GM19324 (cell line): Measurements from ENCODE around the gene IGF2.

Source experiments
- ATAC-seq: cut with Tn5 transposase; IDR thresholded peaks from one replicate; pipeline ENCODE4 v1.9.1; 2021; ENCODE audit warnings: mild to moderate bottlenecking, moderate library complexity; ENCODE audit not compliant: unreplicated experiment, low FRiP score

IGF2 gene

GRCh38 chr11:2107521-2107920, 31.7 kb downstream of the IGF2 start:
- ATAC-seq = no peak

- no peak for ATAC-seq
These were observed 32.5 kb downstream of the IGF2 start for GRCh38 chr11:2106583-2107209.

DNA sequence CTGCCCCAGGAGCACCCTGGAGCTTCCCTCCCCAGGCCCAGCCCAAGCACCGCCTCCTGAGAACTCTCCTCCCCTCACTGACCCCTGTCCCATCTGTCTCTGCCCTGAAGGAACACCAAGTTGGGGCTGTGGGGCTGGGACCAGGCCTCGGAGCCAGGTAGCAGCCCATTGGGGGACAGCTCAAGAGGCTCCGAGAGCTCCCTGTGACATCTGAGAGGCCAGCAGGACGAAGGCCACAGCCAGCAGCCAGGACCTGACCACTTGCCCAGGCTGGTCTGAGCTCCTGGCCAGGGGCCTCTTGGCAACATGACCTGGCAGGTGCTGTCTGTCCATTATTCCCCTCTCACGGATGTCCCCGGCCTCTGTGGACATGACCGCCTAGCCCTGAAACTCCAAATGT, 33.7 kb downstream of the IGF2 start:
- no peak for ATAC-seq

DNA sequence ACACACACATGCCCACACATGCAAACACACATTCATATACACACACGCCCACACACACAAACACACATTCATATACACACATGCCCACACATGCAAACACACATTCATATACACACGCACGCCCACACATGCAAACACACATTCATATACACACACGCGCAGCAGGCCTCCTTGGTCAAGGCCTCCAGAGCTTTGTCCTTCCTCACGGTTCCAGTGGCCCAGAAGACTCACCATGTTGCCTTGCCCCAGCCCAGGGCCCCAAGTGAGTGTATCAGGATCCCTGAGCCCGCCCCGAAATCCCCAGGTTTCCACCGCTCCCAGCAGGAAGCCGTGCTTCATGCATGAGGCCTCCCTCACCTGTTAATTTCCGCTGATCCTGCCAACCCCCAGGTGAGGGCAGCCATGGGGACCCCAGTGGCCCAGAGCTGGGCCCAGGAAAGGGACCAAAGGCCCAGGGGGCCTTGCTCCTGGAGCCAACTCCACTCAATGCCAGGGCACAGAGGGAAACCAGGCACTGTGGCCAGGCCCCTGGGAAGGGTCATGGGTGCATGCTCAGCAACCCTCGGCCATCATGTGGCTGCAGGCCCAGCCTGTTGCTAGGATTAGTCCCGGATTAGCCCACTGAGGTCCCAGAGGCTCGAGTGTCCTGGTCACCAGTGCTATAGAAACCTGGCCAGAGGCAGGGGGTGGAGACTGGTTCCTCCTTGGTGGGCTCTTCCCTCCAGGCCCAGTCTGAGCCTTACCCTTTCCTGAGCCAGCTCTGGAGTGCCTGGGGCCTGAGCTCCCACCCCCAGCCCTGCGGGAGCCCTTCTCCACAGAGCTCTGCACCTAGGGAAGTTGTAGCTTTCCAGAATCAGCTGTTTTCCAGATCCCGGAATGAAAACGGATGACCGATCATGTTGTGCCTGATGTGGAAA, 34.4 kb downstream of the IGF2 start:
- no peak for ATAC-seq

DNA sequence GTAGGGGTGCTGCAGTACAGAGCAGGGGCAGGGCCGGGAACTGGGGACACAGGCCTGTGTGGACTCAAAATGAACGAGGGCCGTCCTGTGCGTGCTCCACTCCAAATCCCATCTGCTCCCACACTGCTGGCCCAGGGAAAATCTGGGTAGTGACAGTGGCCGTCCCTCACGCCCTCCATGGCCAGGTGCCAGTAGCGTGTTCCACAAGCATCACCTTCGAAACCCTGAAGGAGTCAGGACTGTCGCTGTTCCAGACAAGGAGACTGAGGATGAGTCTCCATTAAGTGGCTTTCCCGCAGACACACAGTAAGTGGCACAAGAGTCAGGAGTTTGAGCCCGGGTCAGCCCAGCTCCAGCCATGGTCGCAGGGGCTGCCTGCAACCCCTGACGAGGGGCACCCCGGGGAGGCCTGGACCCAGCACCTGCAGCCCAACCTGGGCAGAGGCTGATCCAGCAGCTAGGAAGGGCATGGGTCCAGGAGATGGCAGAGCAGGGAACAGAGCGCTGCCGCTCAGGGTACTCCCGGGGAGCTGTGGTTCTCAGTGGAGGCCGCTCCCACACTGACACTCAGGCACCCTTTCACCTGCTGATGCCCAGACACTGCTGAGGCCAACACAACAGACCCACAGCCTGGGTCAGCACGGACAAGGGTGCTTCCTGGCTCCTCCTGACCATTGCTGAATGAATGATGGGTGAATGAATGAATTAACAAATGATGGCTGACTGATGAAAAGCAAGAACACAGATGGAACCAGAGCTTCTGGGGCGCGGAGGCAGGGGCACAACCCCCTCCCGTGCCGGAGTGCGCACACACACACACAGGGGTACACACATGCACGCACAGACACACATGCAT, 35.3 kb downstream of the IGF2 start:
- ATAC-seq = no peak

DNA sequence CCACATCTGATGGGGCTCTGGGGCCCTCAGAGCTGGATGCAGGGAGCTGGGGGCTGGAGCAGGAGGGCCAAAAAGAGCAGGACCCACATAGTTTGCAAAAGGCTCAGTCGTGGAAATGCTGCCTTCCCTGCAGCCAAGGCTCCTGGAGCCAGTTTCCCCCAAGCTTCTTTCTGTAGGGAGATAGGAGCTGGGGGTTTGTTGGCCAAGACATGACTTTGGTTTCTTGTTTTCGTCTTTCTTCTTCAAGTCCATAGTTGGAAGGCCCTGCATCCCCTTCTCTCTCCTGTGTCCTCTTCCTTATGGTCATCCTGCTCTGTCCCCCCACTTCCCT, 36.3 kb downstream of the IGF2 start:
- ATAC-seq = no peak

DNA sequence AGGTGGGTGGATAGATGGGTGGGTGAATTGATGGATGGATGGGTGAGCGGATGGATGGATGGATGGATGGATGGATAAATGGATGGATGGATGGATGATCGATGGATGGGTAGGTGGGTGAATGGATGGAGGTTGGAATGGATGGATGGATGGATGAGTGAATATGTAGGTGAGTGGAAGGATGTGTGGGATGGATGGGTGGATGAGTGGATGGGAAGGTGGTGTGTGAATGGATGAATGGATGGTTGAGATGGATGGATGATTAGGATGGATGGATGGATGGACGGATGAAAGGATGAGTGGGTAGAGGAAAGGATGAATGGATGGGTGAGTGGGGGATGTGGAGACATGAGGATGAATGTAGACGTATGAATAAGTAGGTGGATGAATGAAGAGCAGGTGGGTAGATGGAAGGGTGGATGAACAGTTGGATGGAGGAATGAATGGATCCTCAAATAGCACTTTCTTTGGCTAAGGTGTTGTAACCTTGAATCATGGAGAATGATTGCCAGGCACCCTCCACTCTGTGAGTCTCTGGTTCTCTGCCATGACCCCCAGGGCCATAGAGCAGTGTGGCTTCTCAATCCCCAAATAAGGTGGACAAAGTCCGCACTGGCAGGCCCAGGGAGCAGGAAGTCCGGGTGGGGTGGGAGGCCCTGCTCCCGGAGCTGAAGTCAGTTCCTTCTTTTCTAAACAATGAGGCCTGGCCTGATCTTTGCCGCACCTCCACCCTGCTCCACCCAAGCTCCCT, 36.9 kb downstream of the IGF2 start:
- ATAC-seq = no peak

GRCh38 chr11:2101171-2101675, 38.0 kb downstream of the IGF2 start:
- no peak for ATAC-seq

DNA sequence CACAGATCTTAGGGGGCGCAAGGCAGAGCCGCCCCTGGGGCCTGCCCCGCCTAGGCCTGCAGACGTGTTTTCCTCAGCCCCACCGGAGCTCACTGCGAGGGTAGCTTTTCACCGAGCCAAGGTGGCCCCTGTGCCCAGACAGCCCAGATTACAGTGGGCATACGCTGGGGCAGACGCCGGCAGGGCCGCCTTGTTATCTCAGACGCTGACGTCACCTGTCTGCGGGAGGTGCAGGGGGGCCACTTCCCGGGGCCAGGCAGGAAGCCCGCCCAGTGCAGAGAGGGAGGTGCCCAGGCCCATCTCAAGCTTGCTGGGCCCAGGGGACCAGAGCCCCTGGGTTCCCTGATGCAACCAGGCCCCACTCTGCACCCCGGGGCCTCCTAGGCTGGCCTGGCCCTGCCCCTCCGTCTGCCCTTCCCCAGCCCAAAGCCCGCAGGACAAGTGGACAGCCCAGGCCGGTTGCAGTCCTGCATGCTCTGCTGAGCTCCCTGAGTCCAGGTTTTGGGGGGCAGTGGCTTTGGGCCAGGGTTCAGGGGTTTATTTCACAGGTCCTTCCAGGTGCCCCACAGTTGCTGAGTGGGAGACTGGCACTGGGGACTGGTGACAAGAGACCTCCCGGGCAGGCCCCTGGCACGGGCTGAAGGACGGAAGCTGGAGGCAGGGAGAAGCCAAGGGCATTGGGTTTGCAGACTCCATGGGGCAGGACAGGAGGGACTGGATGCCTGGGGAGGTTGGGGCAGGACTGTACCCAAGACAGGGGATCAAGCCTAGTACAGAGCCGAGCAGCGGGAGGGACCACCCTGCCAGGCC, 38.6 kb downstream of the IGF2 start:
- no peak for ATAC-seq

- ATAC-seq = no peak
These were observed 39.5 kb downstream of the IGF2 start for GRCh38 chr11:2099516-2100349.

- no peak for ATAC-seq
These were observed 40.3 kb downstream of the IGF2 start for GRCh38 chr11:2098691-2099515.

DNA sequence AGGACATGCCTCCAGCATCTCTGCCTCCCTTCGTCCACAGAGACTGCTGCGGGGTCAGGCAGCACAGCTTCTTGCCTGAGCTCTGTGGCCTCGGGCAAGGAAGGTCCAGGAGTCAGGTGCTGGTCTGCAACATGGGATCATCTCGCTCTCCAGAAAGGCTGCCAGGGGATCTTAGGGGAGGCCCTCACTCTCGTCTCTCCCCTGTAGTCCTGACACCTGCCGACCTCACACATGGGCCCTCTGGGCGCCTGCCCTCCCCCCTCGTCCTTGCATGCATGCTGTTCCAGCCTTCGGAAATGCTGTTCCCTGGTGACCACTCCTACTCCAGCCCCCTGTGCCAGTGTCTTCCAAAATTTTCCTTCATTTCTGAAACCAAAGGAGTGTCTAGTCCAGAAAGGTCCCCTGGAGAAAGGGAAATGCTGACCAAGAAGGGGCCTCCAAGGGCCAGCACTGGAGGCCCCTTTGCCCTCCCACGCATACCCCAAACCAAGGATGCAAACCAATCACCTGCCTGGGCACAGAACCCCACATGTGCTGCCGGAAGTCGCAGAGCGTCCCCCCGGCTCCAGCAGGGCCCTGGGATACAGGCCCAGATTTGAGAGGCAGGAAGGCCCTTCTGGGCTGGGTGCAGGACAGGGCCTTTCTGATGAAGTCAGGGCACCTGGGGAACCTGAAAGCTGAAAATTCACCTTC, 41.0 kb downstream of the IGF2 start:
- no peak for ATAC-seq

GRCh38 chr11:2097356-2097997, 41.7 kb downstream of the IGF2 start:
- ATAC-seq = no peak

GRCh38 chr11:2096919-2097301, 42.3 kb downstream of the IGF2 start:
- no peak for ATAC-seq

- no peak for ATAC-seq
These were observed 42.9 kb downstream of the IGF2 start for GRCh38 chr11:2096011-2096918.

- no peak for ATAC-seq
These were observed 43.6 kb downstream of the IGF2 start for GRCh38 chr11:2095542-2095941.
